HEK293 (cell line): ENCODE data around the gene C22orf42.

Experiments used
- CTCF ChIA-PET: fragments of 350-600 bp; formaldehyde crosslinking; extraction: SDS; loops from one replicate; lab custom pipeline; 2021; ENCODE audit warnings: antibody characterized with exemption; lab: Yijun Ruan, JAX
- POLR2A ChIA-PET: fragments of 300-600 bp; formaldehyde crosslinking; extraction: SDS; loops from one replicate; lab custom pipeline; 2020; ENCODE audit warnings: antibody characterized with exemption, inconsistent platforms; lab: Yijun Ruan, JAX
- H3K27ac ChIP-seq: fragments of 200-500 bp; sonication (Bioruptor generic); 2 replicates; pipeline ENCODE4 v1.5.1; 2014; ENCODE audit warnings: low read depth, low read length, control low read depth, inconsistent platforms; ENCODE audit errors: extremely low read depth
- H3K36me3 ChIP-seq, 2 experiments: fragments of 200-500 bp in 1 of 2; sonication (Bioruptor generic) in 1 of 2; 1 replicate in 1 of 2; 2 replicates in 1 of 2; pipeline ENCODE4 v1.5.1; 2014 to 2017; ENCODE audit warnings: inconsistent platforms in 2 of 2, low read length in 2 of 2; ENCODE audit not compliant: control insufficient read depth in 2 of 2, insufficient read depth in 1 of 2
- H3K4me1 ChIP-seq: fragments of 200-500 bp; sonication (Bioruptor generic); 2 replicates; pipeline ENCODE4 v1.5.1; 2014; ENCODE audit warnings: mild to moderate bottlenecking, low read length, inconsistent platforms; ENCODE audit not compliant: control insufficient read depth, insufficient read depth
- H3K4me3 ChIP-seq: 2 replicates; pipeline ENCODE4 v1.5.1; 2011; ENCODE audit warnings: low read depth, mild to moderate bottlenecking, control low read depth, low read length, moderate library complexity
- H3K9me3 ChIP-seq: fragments of 200-500 bp; sonication (Bioruptor generic); 2 replicates; pipeline ENCODE4 v1.5.1; 2014; ENCODE audit warnings: low read depth, low read length, inconsistent platforms; ENCODE audit not compliant: control insufficient read depth, insufficient read depth
- CTCF ChIP-seq: fragments of 450-650 bp; formaldehyde crosslinking; IDR thresholded peaks from 2 replicates; pipeline ENCODE4 v1.5.1; 2016; ENCODE audit warnings: missing biosample characterization, missing genetic modification characterization
- IKZF3 ChIP-seq: fragments of 450-650 bp; IDR thresholded peaks from 2 replicates; pipeline ENCODE4 v1.5.0; 2018; ENCODE audit warnings: missing biosample characterization, mild to moderate bottlenecking, missing genetic modification characterization, moderate library complexity
- KLF16 ChIP-seq: fragments of 450-650 bp; formaldehyde crosslinking; IDR thresholded peaks from 2 replicates; pipeline ENCODE4 v1.5.1; 2017; ENCODE audit warnings: missing biosample characterization, missing genetic modification characterization
- MEIS1 ChIP-seq: sonication (generic); formaldehyde crosslinking; IDR thresholded peaks from 2 replicates; pipeline ENCODE4 v1.8.1; 2022; ENCODE audit warnings: missing genetic modification reagents, mild to moderate bottlenecking, borderline replicate concordance
- PRDM4 ChIP-seq: fragments of 450-650 bp; formaldehyde crosslinking; IDR thresholded peaks from 2 replicates; pipeline ENCODE4 v1.5.1; 2017; ENCODE audit warnings: missing biosample characterization, missing genetic modification characterization
- SCRT1 ChIP-seq: fragments of 450-650 bp; formaldehyde crosslinking; IDR thresholded peaks from 2 replicates; pipeline ENCODE4 v1.5.1; 2016; ENCODE audit warnings: missing biosample characterization, missing genetic modification characterization, borderline replicate concordance
- WT1 ChIP-seq: fragments of 450-650 bp; formaldehyde crosslinking; IDR thresholded peaks from 2 replicates; pipeline ENCODE4 v1.5.1; 2016; ENCODE audit warnings: missing biosample characterization, missing genetic modification characterization
- YY1 ChIP-seq: fragments of 450-650 bp; formaldehyde crosslinking; IDR thresholded peaks from 2 replicates; pipeline ENCODE4 v1.5.1; 2018; ENCODE audit warnings: missing biosample characterization, missing genetic modification characterization
- ZBTB11 ChIP-seq: fragments of 450-650 bp; formaldehyde crosslinking; conservative IDR thresholded peaks from 2 replicates; pipeline ENCODE4 v1.5.1; 2016; ENCODE audit warnings: low read depth, missing biosample characterization, missing genetic modification characterization
- ZBTB17 ChIP-seq: fragments of 450-650 bp; formaldehyde crosslinking; IDR thresholded peaks from 2 replicates; pipeline ENCODE4 v1.5.1; 2016; ENCODE audit warnings: missing biosample characterization, missing genetic modification characterization
- ZBTB44 ChIP-seq: fragments of 450-650 bp; IDR thresholded peaks from 2 replicates; pipeline ENCODE4 v1.5.1; 2018; ENCODE audit warnings: missing biosample characterization, mild to moderate bottlenecking, missing genetic modification characterization
- ZBTB6 ChIP-seq: fragments of 450-650 bp; formaldehyde crosslinking; IDR thresholded peaks from 2 replicates; pipeline ENCODE4 v1.5.1; 2017; ENCODE audit warnings: missing biosample characterization, missing genetic modification characterization
- ZNF132 ChIP-seq: fragments of 450-650 bp; formaldehyde crosslinking; IDR thresholded peaks from 2 replicates; pipeline ENCODE4 v1.5.1; 2017; ENCODE audit warnings: missing biosample characterization, missing genetic modification characterization, borderline replicate concordance
- ZNF133 ChIP-seq: fragments of 450-650 bp; formaldehyde crosslinking; IDR thresholded peaks from 2 replicates; pipeline ENCODE4 v1.5.1; 2016; ENCODE audit warnings: missing biosample characterization, missing genetic modification characterization
- ZNF140 ChIP-seq: fragments of 450-650 bp; formaldehyde crosslinking; IDR thresholded peaks from 2 replicates; pipeline ENCODE4 v1.5.1; 2016; ENCODE audit warnings: missing biosample characterization, missing genetic modification characterization
- ZNF157 ChIP-seq: fragments of 450-650 bp; formaldehyde crosslinking; IDR thresholded peaks from 2 replicates; pipeline ENCODE4 v1.5.1; 2016; ENCODE audit warnings: missing biosample characterization, missing genetic modification characterization
- ZNF202 ChIP-seq: fragments of 450-650 bp; formaldehyde crosslinking; IDR thresholded peaks from 2 replicates; pipeline ENCODE4 v1.5.1; 2016; ENCODE audit warnings: missing biosample characterization, missing genetic modification characterization, borderline replicate concordance
- ZNF214 ChIP-seq: fragments of 450-650 bp; formaldehyde crosslinking; IDR thresholded peaks from 2 replicates; pipeline ENCODE4 v1.5.1; 2017; ENCODE audit warnings: missing biosample characterization, mild to moderate bottlenecking, missing genetic modification characterization, borderline replicate concordance
- ZNF266 ChIP-seq: fragments of 450-650 bp; formaldehyde crosslinking; IDR thresholded peaks from 2 replicates; pipeline ENCODE4 v1.5.1; 2016; ENCODE audit warnings: missing biosample characterization, missing genetic modification characterization, low read depth
- ZNF335 ChIP-seq: fragments of 450-650 bp; formaldehyde crosslinking; conservative IDR thresholded peaks from 2 replicates; pipeline ENCODE4 v1.5.1; 2016; ENCODE audit warnings: missing biosample characterization, missing genetic modification characterization
- ZNF426 ChIP-seq: fragments of 450-650 bp; formaldehyde crosslinking; IDR thresholded peaks from 2 replicates; pipeline ENCODE4 v1.5.1; 2017; ENCODE audit warnings: missing biosample characterization, missing genetic modification characterization, mild to moderate bottlenecking, inconsistent platforms, moderate library complexity
- ZNF560 ChIP-seq: fragments of 450-650 bp; formaldehyde crosslinking; IDR thresholded peaks from 2 replicates; pipeline ENCODE4 v1.5.1; 2017; ENCODE audit warnings: missing biosample characterization, missing genetic modification characterization, borderline replicate concordance
- ZNF585B ChIP-seq: fragments of 450-650 bp; formaldehyde crosslinking; IDR thresholded peaks from 2 replicates; pipeline ENCODE4 v1.5.1; 2016; ENCODE audit warnings: missing biosample characterization, missing genetic modification characterization
- ZNF626 ChIP-seq: fragments of 450-650 bp; sonication (Bioruptor Pico); formaldehyde crosslinking; IDR thresholded peaks from 2 replicates; pipeline ENCODE4 v1.5.1; 2018; ENCODE audit warnings: missing biosample characterization, missing genetic modification characterization, inconsistent platforms
- ZNF658 ChIP-seq: fragments of 450-650 bp; formaldehyde crosslinking; IDR thresholded peaks from 2 replicates; pipeline ENCODE4; 2016; ENCODE audit warnings: missing biosample characterization, missing genetic modification characterization
- ZNF660 ChIP-seq: fragments of 450-650 bp; IDR thresholded peaks from 2 replicates; pipeline ENCODE4 v1.5.1; 2018; ENCODE audit warnings: missing biosample characterization, mild to moderate bottlenecking, missing genetic modification characterization
- ZNF707 ChIP-seq: fragments of 450-650 bp; formaldehyde crosslinking; IDR thresholded peaks from 2 replicates; pipeline ENCODE4 v1.5.1; 2016; ENCODE audit warnings: missing biosample characterization, missing genetic modification characterization

C22orf42 gene

GRCh38 chr22:32181043-32181442 lies 21.9 kb upstream of the C22orf42 start:
- no peak overlapping the region for H3K4me3 ChIP-seq
- H3K4me1 ChIP-seq: no peaks in the 10 kb centered on the region
- TF ChIP-seq ZNF133 (tag by site-specific recombination): no peak
- TF ChIP-seq ZNF335 (tag by site-specific recombination): no peak
- TF ChIP-seq ZBTB44 (tag by site-specific recombination): no peak
- no peak for TF ChIP-seq ZNF202 (tag by site-specific recombination)
- no peak for TF ChIP-seq SCRT1 (tag by site-specific recombination)
- no peak for TF ChIP-seq WT1
- no peak for TF ChIP-seq ZNF266
- no peak for TF ChIP-seq IKZF3 (tag by site-specific recombination)
- TF ChIP-seq ZNF560 (tag by site-specific recombination): no peak
- no peak for TF ChIP-seq ZNF214 (tag by site-specific recombination)
- no peak for TF ChIP-seq ZNF707 (tag by site-specific recombination)
- TF ChIP-seq KLF16 (tag by site-specific recombination): no peak
- TF ChIP-seq ZNF426: no peak
- no peak for TF ChIP-seq ZNF658 (tag by site-specific recombination)
- no peak for TF ChIP-seq PRDM4 (tag by site-specific recombination)
- TF ChIP-seq YY1: no peak
- POLR2A ChIA-PET: no interaction called here
- no peaks in the 10 kb centered on the region for H3K36me3 ChIP-seq
- H3K27ac ChIP-seq: no peak overlapping the region
- CTCF ChIA-PET: no interaction called here
- no peaks in the 10 kb centered on the region for H3K9me3 ChIP-seq

GRCh38 chr22:32177221-32177765 lies 18.2 kb upstream of the C22orf42 start:
- H3K4me3 ChIP-seq: no peak overlapping the region
- no peaks in the 10 kb centered on the region for H3K36me3 ChIP-seq
- no peaks in the 10 kb centered on the region for H3K9me3 ChIP-seq
- no peaks in the 10 kb centered on the region for H3K4me1 ChIP-seq
- no peak overlapping the region for H3K27ac ChIP-seq
- POLR2A ChIA-PET: no interaction called here
- CTCF ChIA-PET: interaction anchor here (1.4 kb wide), 1 partner anchor 35 kb away, joined by 4 read pairs; no protein-coding TSS in a partner anchor
- TF ChIP-seq ZBTB17 (tag by site-specific recombination): no peak
- no peak for TF ChIP-seq ZBTB6
- no peak for TF ChIP-seq ZNF660 (tag by site-specific recombination)
- no peak for TF ChIP-seq ZNF626 (tag by site-specific recombination)
- peak; percentile 55; the same call in 1 of the 2 replicates for TF ChIP-seq ZNF140 (tag by site-specific recombination)
- TF ChIP-seq ZNF585B (tag by site-specific recombination): no peak
- no peak for TF ChIP-seq CTCF
- peak; percentile 67 for TF ChIP-seq ZNF157
- no peak for TF ChIP-seq IKZF3 (tag by site-specific recombination)
- no peak for TF ChIP-seq MEIS1 (CRISPR knock-in tag)
- no peak for TF ChIP-seq ZBTB11 (tag by site-specific recombination)
- TF ChIP-seq ZNF132 (tag by site-specific recombination): no peak
